ENCODE results near the gene LETMD1. TPM values are rescaled to one million over a fixed set of nuclear protein-coding genes. Genes with fewer than 3 reads are reported as not detected.

LETMD1 gene
- polyA plus RNA-seq, 1 of the 3 experiments (the other 2 are of a cell fraction), result 67.8 TPM

GRCh38 chr12:51067229-51067628 is 19.1 kb downstream of the LETMD1 start:
- CTCF ChIA-PET, result interaction anchor here (1.1 kb wide), 1 partner anchor 20 kb away, joined by 3 read pairs; no protein-coding TSS in a partner anchor
- Histone ChIP-seq H3K4me2 (no peak overlapping the region), H3K27ac (ENCODE audit: low read depth in 2 of 2, low read length in 1 of 2) (no peak overlapping the region), H3K9me3 (no peaks in the 10 kb centered on the region), H3K27me3 (ENCODE audit: insufficient read depth) (no peaks in the 10 kb centered on the region), H3F3A (replicated peaks; ENCODE audit: insufficient read depth) (peaks cover 8% of the 10 kb centered on the region), H3K79me2 (ENCODE audit: insufficient read depth) (peaks cover 4% of the 10 kb centered on the region; the same call in 1 of the 2 replicates), H3K4me3 (ENCODE audit: low read depth in 2 of 2, low read length in 1 of 2) (no peak overlapping the region), H3K9ac (no peak overlapping the region), H3K36me3 (replicated peaks in 1 of 2; ENCODE audit: control insufficient read depth in 1 of 2, insufficient read depth in 2 of 2, low read length in 1 of 2) (peaks cover 64 to 68% of the 10 kb centered on the region in 2 experiments), H4K20me1 (ENCODE audit: insufficient read depth) (0 out of 2 replicates have a peak, but pooled peaks cover 4% of the 10 kb centered on the region), H2AFZ (ENCODE audit: low read depth) (no peak overlapping the region), H3K9me2 (no peaks in the 10 kb centered on the region), H3K4me1 (ENCODE audit: control insufficient read depth in 1 of 2, insufficient read depth in 2 of 2, low read depth in 1 of 2, low read length in 1 of 2) (no peaks in the 10 kb centered on the region)
- POLR2A ChIA-PET, result no interaction called here
- TF ChIP-seq MEF2A (IDR thresholded peaks at IDR 0.05; ENCODE audit: borderline replicate concordance, low read depth) (no peak), RFX5 (IDR thresholded peaks at IDR 0.05; ENCODE audit: low read length) (no peak), IRF3 (IDR thresholded peaks at IDR 0.05; ENCODE audit: low read depth, low read length) (no peak), USF2 (IDR thresholded peaks at IDR 0.05; ENCODE audit: borderline replicate concordance, low read depth, low read length) (no peak), REST (IDR thresholded peaks at IDR 0.05; ENCODE audit: low read depth, low read length) (no peak), GATA2 (CRISPR knock-in tag; IDR thresholded peaks at IDR 0.05) (no peak), EZH2phosphoT487 (IDR thresholded peaks at IDR 0.05; ENCODE audit: borderline replicate concordance, low read depth) (no peak), SIN3A (IDR thresholded peaks at IDR 0.05; ENCODE audit: borderline replicate concordance, low read depth, low read length) (no peak), PBX3 (IDR thresholded peaks at IDR 0.05) (no peak)
- WGBS (ENCODE audit: low lambda C conversion rate), result 98% methylated on average over 4 of the region's 4 CpGs
- DNase-seq, result no peak
